ENCODE data around the gene ASPRV1.

The ASPRV1 gene

DNA sequence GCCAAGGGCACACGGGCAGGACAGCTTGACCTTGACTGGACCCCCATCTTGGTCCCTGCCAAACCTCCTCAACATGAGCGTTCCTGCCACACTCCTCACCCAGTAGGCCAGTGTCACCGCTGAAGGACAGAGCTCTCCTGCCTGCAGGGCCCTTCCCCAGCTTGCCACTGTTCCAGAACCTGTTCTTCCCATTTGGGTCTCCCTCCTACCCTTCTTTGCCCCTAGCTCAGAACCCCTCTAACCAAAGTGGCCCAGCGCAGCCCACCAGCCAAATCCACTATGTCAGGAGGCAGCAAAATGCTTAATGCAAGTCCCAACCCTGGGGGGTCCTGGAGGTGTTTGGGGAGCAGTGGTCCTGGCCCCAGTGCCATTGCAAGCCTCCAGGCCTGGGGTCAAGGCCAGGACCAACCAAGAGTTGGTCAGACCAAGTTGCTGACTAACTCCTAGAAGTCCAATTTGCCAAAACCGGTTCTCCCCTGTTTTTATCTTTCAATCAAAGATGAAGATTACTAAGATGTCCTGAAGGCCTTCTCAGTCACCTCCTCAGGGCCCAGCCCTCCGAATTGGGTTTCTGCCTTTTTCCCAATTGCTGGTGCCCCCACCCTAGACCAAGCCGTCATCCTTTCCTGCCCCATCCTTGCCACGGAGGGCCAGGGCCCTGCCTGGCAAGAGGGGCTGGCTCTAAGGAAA is 4.5 kb upstream of the ASPRV1 start:
- H3K4me1 ChIP-seq (ENCODE audit: control insufficient read depth in 2 of 2, insufficient read depth in 2 of 2, low read length in 2 of 2) = peaks cover 8 to 10% of the 10 kb centered on the region in 2 donors
- no peaks in the 10 kb centered on the region for H3K9me3 ChIP-seq (ENCODE audit: control insufficient read depth in 2 of 2, low read length in 2 of 2)
- H3K27me3 ChIP-seq (ENCODE audit: control insufficient read depth in 2 of 2, insufficient read depth in 2 of 2, low read length in 2 of 2) = no peaks in the 10 kb centered on the region
- no peak overlapping the region for H3K4me3 ChIP-seq (ENCODE audit: low read length in 2 of 2)
- H3K36me3 ChIP-seq (ENCODE audit: control insufficient read depth in 2 of 2, insufficient read depth in 2 of 2, low read length in 2 of 2) = no peaks in the 10 kb centered on the region
- H3K27ac ChIP-seq (ENCODE audit: low read depth in 2 of 2, low read length in 2 of 2) = no peak overlapping the region
- no peak overlapping the region for H3K9ac ChIP-seq (ENCODE audit: low read depth in 1 of 2, low read length in 2 of 2)

GRCh38 chr2:69964353-69964841 is 3.0 kb upstream of the ASPRV1 start:
- Histone ChIP-seq H3K9me3 (ENCODE audit: control insufficient read depth in 2 of 2, low read length in 2 of 2) (no peaks in the 10 kb centered on the region), H3K36me3 (ENCODE audit: control insufficient read depth in 2 of 2, insufficient read depth in 2 of 2, low read length in 2 of 2) (no peaks in the 10 kb centered on the region), H3K27me3 (ENCODE audit: control insufficient read depth in 2 of 2, insufficient read depth in 2 of 2, low read length in 2 of 2) (no peaks in the 10 kb centered on the region), H3K4me3 (ENCODE audit: low read length in 2 of 2) (no peak overlapping the region), H3K4me1 (ENCODE audit: control insufficient read depth in 2 of 2, insufficient read depth in 2 of 2, low read length in 2 of 2) (peaks cover 8 to 10% of the 10 kb centered on the region in 2 donors), H3K27ac (ENCODE audit: low read depth in 2 of 2, low read length in 2 of 2) (peak overlapping the region; percentile 56 to 83), H3K9ac (ENCODE audit: low read depth in 1 of 2, low read length in 2 of 2) (peak overlapping the region in 1 of 2 donors; percentile 46)

- Histone ChIP-seq H3K4me3 (ENCODE audit: low read length in 2 of 2) (no peak overlapping the region), H3K27me3 (ENCODE audit: control insufficient read depth in 2 of 2, insufficient read depth in 2 of 2, low read length in 2 of 2) (no peaks in the 10 kb centered on the region), H3K9me3 (ENCODE audit: control insufficient read depth in 2 of 2, low read length in 2 of 2) (no peaks in the 10 kb centered on the region), H3K27ac (ENCODE audit: low read depth in 2 of 2, low read length in 2 of 2) (peak overlapping the region in 1 of 2 donors; percentile 56), H3K4me1 (ENCODE audit: control insufficient read depth in 2 of 2, insufficient read depth in 2 of 2, low read length in 2 of 2) (peaks cover 8 to 10% of the 10 kb centered on the region in 2 donors), H3K9ac (ENCODE audit: low read depth in 1 of 2, low read length in 2 of 2) (no peak overlapping the region), H3K36me3 (ENCODE audit: control insufficient read depth in 2 of 2, insufficient read depth in 2 of 2, low read length in 2 of 2) (no peaks in the 10 kb centered on the region)
These were observed 1.7 kb upstream of the ASPRV1 start for GRCh38 chr2:69962986-69963730.

- no peak overlapping the region for H3K27ac ChIP-seq (ENCODE audit: low read depth in 2 of 2, low read length in 2 of 2)
- H3K4me3 ChIP-seq (ENCODE audit: low read length in 2 of 2) = no peak overlapping the region
- no peaks in the 10 kb centered on the region for H3K27me3 ChIP-seq (ENCODE audit: control insufficient read depth in 2 of 2, insufficient read depth in 2 of 2, low read length in 2 of 2)
- no peaks in the 10 kb centered on the region for H3K36me3 ChIP-seq (ENCODE audit: control insufficient read depth in 2 of 2, insufficient read depth in 2 of 2, low read length in 2 of 2)
- H3K4me1 ChIP-seq (ENCODE audit: control insufficient read depth in 2 of 2, insufficient read depth in 2 of 2, low read length in 2 of 2) = peaks cover 8 to 10% of the 10 kb centered on the region in 2 donors
- H3K9me3 ChIP-seq (ENCODE audit: control insufficient read depth in 2 of 2, low read length in 2 of 2) = no peaks in the 10 kb centered on the region
- H3K9ac ChIP-seq (ENCODE audit: low read depth in 1 of 2, low read length in 2 of 2) = no peak overlapping the region
These were observed 610 bp downstream of the ASPRV1 start for GRCh38 chr2:69960821-69961220.

DNA sequence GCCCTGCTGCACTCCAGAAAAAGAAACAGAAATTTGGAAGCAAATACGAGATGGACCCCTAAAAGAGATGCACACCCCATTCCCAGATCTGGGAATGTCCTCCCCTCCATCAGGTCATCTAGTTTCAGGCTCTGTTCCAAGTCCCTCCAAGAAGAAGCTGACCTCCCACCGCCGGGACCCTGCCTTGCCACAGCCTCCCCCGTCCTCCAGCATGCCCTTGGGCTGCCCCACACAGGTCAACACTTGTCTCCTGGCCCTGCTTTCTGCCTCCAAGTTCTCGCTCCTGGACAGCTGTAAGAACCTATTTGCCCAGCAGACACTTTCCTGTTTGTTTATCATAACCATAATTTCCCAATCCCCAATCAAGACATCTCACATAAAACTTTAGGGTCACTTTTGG is 2.0 kb downstream of the ASPRV1 start:
- Histone ChIP-seq H3K4me3 (ENCODE audit: low read length in 2 of 2) (no peak overlapping the region), H3K27me3 (ENCODE audit: control insufficient read depth in 2 of 2, insufficient read depth in 2 of 2, low read length in 2 of 2) (no peaks in the 10 kb centered on the region), H3K9me3 (ENCODE audit: control insufficient read depth in 2 of 2, low read length in 2 of 2) (no peaks in the 10 kb centered on the region), H3K27ac (ENCODE audit: low read depth in 2 of 2, low read length in 2 of 2) (no peak overlapping the region), H3K4me1 (ENCODE audit: control insufficient read depth in 2 of 2, insufficient read depth in 2 of 2, low read length in 2 of 2) (peaks cover 5 to 6% of the 10 kb centered on the region in 2 donors), H3K9ac (ENCODE audit: low read depth in 1 of 2, low read length in 2 of 2) (no peak overlapping the region), H3K36me3 (ENCODE audit: control insufficient read depth in 2 of 2, insufficient read depth in 2 of 2, low read length in 2 of 2) (no peaks in the 10 kb centered on the region)

GRCh38 chr2:69958480-69958879 is 3.0 kb downstream of the ASPRV1 start:
- H3K9me3 ChIP-seq (ENCODE audit: control insufficient read depth in 2 of 2, low read length in 2 of 2) = no peaks in the 10 kb centered on the region

DNA sequence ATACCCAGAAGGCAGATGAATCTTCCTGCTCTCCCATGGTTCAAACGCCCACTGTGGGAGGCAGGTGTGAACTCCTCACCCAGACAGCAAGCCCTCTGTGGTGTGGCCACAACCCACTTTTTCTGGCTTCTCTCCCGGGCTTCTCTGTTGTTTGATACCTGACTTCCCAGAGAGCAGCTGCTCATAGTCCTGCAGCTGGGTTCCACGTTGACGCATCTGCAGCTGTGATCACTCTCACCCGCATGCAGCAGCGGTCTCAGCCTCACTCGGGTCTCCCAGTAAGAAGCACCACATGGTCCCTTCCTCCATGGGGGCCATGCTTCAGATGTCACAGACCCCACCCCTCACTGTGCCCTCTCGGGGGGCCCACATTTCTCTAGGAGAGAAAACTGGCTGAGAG is 3.5 kb downstream of the ASPRV1 start:
- H3K4me3 ChIP-seq (ENCODE audit: low read length in 2 of 2) = no peak overlapping the region
- no peaks in the 10 kb centered on the region for H3K36me3 ChIP-seq (ENCODE audit: control insufficient read depth in 2 of 2, insufficient read depth in 2 of 2, low read length in 2 of 2)
- H3K27ac ChIP-seq (ENCODE audit: low read depth in 2 of 2, low read length in 2 of 2) = no peak overlapping the region
- no peaks in the 10 kb centered on the region for H3K9me3 ChIP-seq (ENCODE audit: control insufficient read depth in 2 of 2, low read length in 2 of 2)
- no peaks in the 10 kb centered on the region for H3K4me1 ChIP-seq (ENCODE audit: control insufficient read depth in 2 of 2, insufficient read depth in 2 of 2, low read length in 2 of 2)
- H3K9ac ChIP-seq (ENCODE audit: low read depth in 1 of 2, low read length in 2 of 2) = no peak overlapping the region
- no peaks in the 10 kb centered on the region for H3K27me3 ChIP-seq (ENCODE audit: control insufficient read depth in 2 of 2, insufficient read depth in 2 of 2, low read length in 2 of 2)

More at GRCh38 chr2:69958480-69958879, 3.0 kb downstream of the ASPRV1 start:
- no peak overlapping the region for H3K9ac ChIP-seq (ENCODE audit: low read depth in 1 of 2, low read length in 2 of 2)
- H3K36me3 ChIP-seq (ENCODE audit: control insufficient read depth in 2 of 2, insufficient read depth in 2 of 2, low read length in 2 of 2) = no peaks in the 10 kb centered on the region
- no peaks in the 10 kb centered on the region for H3K27me3 ChIP-seq (ENCODE audit: control insufficient read depth in 2 of 2, insufficient read depth in 2 of 2, low read length in 2 of 2)
- no peak overlapping the region for H3K27ac ChIP-seq (ENCODE audit: low read depth in 2 of 2, low read length in 2 of 2)
- H3K4me1 ChIP-seq (ENCODE audit: control insufficient read depth in 2 of 2, insufficient read depth in 2 of 2, low read length in 2 of 2) = no peaks in the 10 kb centered on the region
- H3K4me3 ChIP-seq (ENCODE audit: low read length in 2 of 2) = no peak overlapping the region

GRCh38 chr2:69956475-69956979 is 4.9 kb downstream of the ASPRV1 start:
- H3K27ac ChIP-seq (ENCODE audit: low read depth in 2 of 2, low read length in 2 of 2) = no peak overlapping the region
- no peak overlapping the region for H3K9ac ChIP-seq (ENCODE audit: low read depth in 1 of 2, low read length in 2 of 2)
- H3K36me3 ChIP-seq (ENCODE audit: control insufficient read depth in 2 of 2, insufficient read depth in 2 of 2, low read length in 2 of 2) = no peaks in the 10 kb centered on the region
- no peak overlapping the region for H3K4me3 ChIP-seq (ENCODE audit: low read length in 2 of 2)
- no peaks in the 10 kb centered on the region for H3K9me3 ChIP-seq (ENCODE audit: control insufficient read depth in 2 of 2, low read length in 2 of 2)
- H3K4me1 ChIP-seq (ENCODE audit: control insufficient read depth in 2 of 2, insufficient read depth in 2 of 2, low read length in 2 of 2) = no peaks in the 10 kb centered on the region
- H3K27me3 ChIP-seq (ENCODE audit: control insufficient read depth in 2 of 2, insufficient read depth in 2 of 2, low read length in 2 of 2) = no peaks in the 10 kb centered on the region

DNA sequence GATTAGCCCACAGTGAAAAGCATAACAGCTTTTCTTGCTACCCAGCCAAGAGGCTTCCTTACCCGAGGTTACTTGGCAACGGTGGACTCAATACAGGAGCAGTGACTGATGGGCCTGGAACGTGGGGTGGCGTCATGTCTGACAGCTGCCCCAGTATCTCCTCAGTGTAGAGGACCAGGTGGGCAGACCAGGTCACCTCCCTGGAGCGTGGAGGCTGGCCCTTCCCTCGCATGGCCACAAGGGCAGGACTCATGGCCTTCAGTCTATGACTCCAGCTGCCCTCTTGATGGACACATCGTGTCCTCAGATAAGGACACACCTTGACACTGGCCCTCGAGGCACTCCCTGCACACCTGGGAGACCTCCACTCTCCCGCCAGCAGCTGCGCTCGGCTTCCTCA is 6.4 kb downstream of the ASPRV1 start:
- Histone ChIP-seq H3K27ac (ENCODE audit: low read depth in 2 of 2, low read length in 2 of 2) (no peak overlapping the region), H3K36me3 (ENCODE audit: control insufficient read depth in 2 of 2, insufficient read depth in 2 of 2, low read length in 2 of 2) (no peaks in the 10 kb centered on the region), H3K27me3 (ENCODE audit: control insufficient read depth in 2 of 2, insufficient read depth in 2 of 2, low read length in 2 of 2) (no peaks in the 10 kb centered on the region), H3K9ac (ENCODE audit: low read depth in 1 of 2, low read length in 2 of 2) (no peak overlapping the region), H3K4me1 (ENCODE audit: control insufficient read depth in 2 of 2, insufficient read depth in 2 of 2, low read length in 2 of 2) (no peaks in the 10 kb centered on the region), H3K9me3 (ENCODE audit: control insufficient read depth in 2 of 2, low read length in 2 of 2) (no peaks in the 10 kb centered on the region), H3K4me3 (ENCODE audit: low read length in 2 of 2) (no peak overlapping the region)

GRCh38 chr2:69954084-69954483 is 7.3 kb downstream of the ASPRV1 start:
- no peaks in the 10 kb centered on the region for H3K9me3 ChIP-seq (ENCODE audit: control insufficient read depth in 2 of 2, low read length in 2 of 2)

More at GRCh38 chr2:69954084-69954483, 7.3 kb downstream of the ASPRV1 start:
- no peak overlapping the region for H3K9ac ChIP-seq (ENCODE audit: low read depth in 1 of 2, low read length in 2 of 2)
- H3K36me3 ChIP-seq (ENCODE audit: control insufficient read depth in 2 of 2, insufficient read depth in 2 of 2, low read length in 2 of 2) = no peaks in the 10 kb centered on the region
- peaks cover 0 to 2% of the 10 kb centered on the region in 2 donors for H3K27me3 ChIP-seq (ENCODE audit: control insufficient read depth in 2 of 2, insufficient read depth in 2 of 2, low read length in 2 of 2)
- H3K4me3 ChIP-seq (ENCODE audit: low read length in 2 of 2) = no peak overlapping the region
- no peaks in the 10 kb centered on the region for H3K4me1 ChIP-seq (ENCODE audit: control insufficient read depth in 2 of 2, insufficient read depth in 2 of 2, low read length in 2 of 2)
- no peak overlapping the region for H3K27ac ChIP-seq (ENCODE audit: low read depth in 2 of 2, low read length in 2 of 2)
